SKM-1 (cell line): ENCODE results near the gene COL11A1.
"Not testable (repeated sequence)": the region's sequence is repeated elsewhere in the genome, so short reads cannot be mapped to it uniquely, and the experiment has no call there.

Source experiments
- DNase-seq: peaks from one replicate; lab custom pipeline; 2025; ENCODE audit not compliant: unreplicated experiment; lab: John Stamatoyannopoulos, UW

The COL11A1 gene

GRCh38 chr1:103084181-103084580, 24.1 kb downstream of the COL11A1 start:
- no peak for DNase-seq

- no peak for DNase-seq
These were observed 32.9 kb downstream of the COL11A1 start for GRCh38 chr1:103075316-103076000.

- DNase-seq = no peak
These were observed 34.1 kb downstream of the COL11A1 start for GRCh38 chr1:103074224-103074623.

GRCh38 chr1:103069201-103069600, 39.1 kb downstream of the COL11A1 start:
- no peak for DNase-seq

- DNase-seq = no peak
These were observed 44.4 kb downstream of the COL11A1 start for GRCh38 chr1:103063921-103064320.

GRCh38 chr1:103058391-103058790, 49.9 kb downstream of the COL11A1 start:
- no peak for DNase-seq

- DNase-seq = no peak
These were observed 51.9 kb downstream of the COL11A1 start for GRCh38 chr1:103056423-103056822.

- DNase-seq = not testable (repeated sequence)
These were observed 80.2 kb downstream of the COL11A1 start for GRCh38 chr1:103028110-103028509.

- DNase-seq = no peak
These were observed 82.4 kb downstream of the COL11A1 start for GRCh38 chr1:103025858-103026409.

GRCh38 chr1:103024051-103024450, 84.3 kb downstream of the COL11A1 start:
- DNase-seq = no peak

- DNase-seq = no peak
These were observed 106.3 kb downstream of the COL11A1 start for GRCh38 chr1:103002005-103002404.

- DNase-seq = no peak
These were observed 129.4 kb downstream of the COL11A1 start for GRCh38 chr1:102978874-102979273.

GRCh38 chr1:102977292-102977691, 131.0 kb downstream of the COL11A1 start:
- no peak for DNase-seq

- DNase-seq = peak; percentile 17
These were observed 137.7 kb downstream of the COL11A1 start for GRCh38 chr1:102970496-102971078.

GRCh38 chr1:102967786-102968185, 140.5 kb downstream of the COL11A1 start:
- no peak for DNase-seq

GRCh38 chr1:102961549-102961948, 146.8 kb downstream of the COL11A1 start:
- DNase-seq = no peak

- DNase-seq = no peak
These were observed 153.7 kb downstream of the COL11A1 start for GRCh38 chr1:102954576-102954975.

GRCh38 chr1:102952400-102952799, 155.9 kb downstream of the COL11A1 start:
- DNase-seq = no peak

- no peak for DNase-seq
These were observed 166.0 kb downstream of the COL11A1 start for GRCh38 chr1:102942324-102942723.

GRCh38 chr1:102941366-102941947, 166.9 kb downstream of the COL11A1 start:
- no peak for DNase-seq

- DNase-seq = no peak
These were observed 170.9 kb downstream of the COL11A1 start for GRCh38 chr1:102937401-102937800.

- DNase-seq = not testable (repeated sequence)
These were observed 175.0 kb downstream of the COL11A1 start for GRCh38 chr1:102933362-102933761.
